Right atrium auricular region (tissue), 2 donors: ENCODE data around the gene ISG20. TPM values are rescaled to one million over a fixed set of nuclear protein-coding genes. Genes with fewer than 3 reads are reported as not detected.

Experiments used
- DNase-seq: peaks from one replicate; pipeline ENCODE4 v3.0.0-alpha.2; 2019; ENCODE audit warnings: low spot score
- H3K27ac ChIP-seq, 2 donors: fragments of 200-600 bp; sonication (generic); 1 replicate in 1 of 2; 2 replicates in 1 of 2; pipeline ENCODE4 v1.5.1; 2016 to 2019
- H3K27me3 ChIP-seq, 2 donors: fragments of 200-600 bp; sonication (generic); one replicate each; pipeline versions ENCODE4 v1.5.1 to v1.6.0; 2017 to 2019
- H3K36me3 ChIP-seq: fragments of 200-600 bp; sonication (generic); one replicate; pipeline ENCODE4 v1.5.1; 2016
- H3K4me1 ChIP-seq, 2 donors: fragments of 200-600 bp; sonication (generic); one replicate each; pipeline versions ENCODE4 v1.5.1 to v1.6.0; 2017 to 2019
- H3K4me3 ChIP-seq, 2 donors: fragments of 200-600 bp; sonication (generic); 1 replicate in 1 of 2; 2 replicates in 1 of 2; pipeline ENCODE4 v1.5.1; 2017 to 2019; ENCODE audit warnings: mild to moderate bottlenecking in 1 of 2, moderate library complexity in 1 of 2
- H3K9me3 ChIP-seq, 2 donors: fragments of 200-600 bp; sonication (generic); one replicate each; pipeline ENCODE4 v1.5.1; 2019
- total RNA-seq, 2 donors: library from RNA; depleted of rRNA; stranded (reverse); fragments of >200 nt; gene quantifications; one replicate each; pipeline ENCODE4 v1.1.0, GENCODE V29; 2016
- TF ChIP-seq, protein P1 (sequence below), 2 donors: fragments of 200-600 bp; sonication (generic); IDR thresholded peaks; one replicate each; pipeline ENCODE4 v1.5.1; 2019; ENCODE audit warnings: antibody characterized with exemption in 2 of 2

The ISG20 gene
- total RNA-seq, 2 donors from 2014 or later: 2.3 to 11.1 TPM

GRCh38 chr15:88648357-88649214, 9.8 kb downstream of the ISG20 start:
- Histone ChIP-seq H3K4me1 (peaks cover 0 to 23% of the 10 kb centered on the region in 2 donors), H3K27ac (peak overlapping the region; percentile 53 to 59), H3K27me3 (no peaks in the 10 kb centered on the region), H3K36me3 (no peaks in the 10 kb centered on the region), H3K9me3 (no peaks in the 10 kb centered on the region), H3K4me3 (no peak overlapping the region)
- DNase-seq: peak; percentile 55
- TF ChIP-seq, protein P1, sequence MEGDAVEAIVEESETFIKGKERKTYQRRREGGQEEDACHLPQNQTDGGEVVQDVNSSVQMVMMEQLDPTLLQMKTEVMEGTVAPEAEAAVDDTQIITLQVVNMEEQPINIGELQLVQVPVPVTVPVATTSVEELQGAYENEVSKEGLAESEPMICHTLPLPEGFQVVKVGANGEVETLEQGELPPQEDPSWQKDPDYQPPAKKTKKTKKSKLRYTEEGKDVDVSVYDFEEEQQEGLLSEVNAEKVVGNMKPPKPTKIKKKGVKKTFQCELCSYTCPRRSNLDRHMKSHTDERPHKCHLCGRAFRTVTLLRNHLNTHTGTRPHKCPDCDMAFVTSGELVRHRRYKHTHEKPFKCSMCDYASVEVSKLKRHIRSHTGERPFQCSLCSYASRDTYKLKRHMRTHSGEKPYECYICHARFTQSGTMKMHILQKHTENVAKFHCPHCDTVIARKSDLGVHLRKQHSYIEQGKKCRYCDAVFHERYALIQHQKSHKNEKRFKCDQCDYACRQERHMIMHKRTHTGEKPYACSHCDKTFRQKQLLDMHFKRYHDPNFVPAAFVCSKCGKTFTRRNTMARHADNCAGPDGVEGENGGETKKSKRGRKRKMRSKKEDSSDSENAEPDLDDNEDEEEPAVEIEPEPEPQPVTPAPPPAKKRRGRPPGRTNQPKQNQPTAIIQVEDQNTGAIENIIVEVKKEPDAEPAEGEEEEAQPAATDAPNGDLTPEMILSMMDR (IDR thresholded peaks at IDR 0.05): no peak

DNA sequence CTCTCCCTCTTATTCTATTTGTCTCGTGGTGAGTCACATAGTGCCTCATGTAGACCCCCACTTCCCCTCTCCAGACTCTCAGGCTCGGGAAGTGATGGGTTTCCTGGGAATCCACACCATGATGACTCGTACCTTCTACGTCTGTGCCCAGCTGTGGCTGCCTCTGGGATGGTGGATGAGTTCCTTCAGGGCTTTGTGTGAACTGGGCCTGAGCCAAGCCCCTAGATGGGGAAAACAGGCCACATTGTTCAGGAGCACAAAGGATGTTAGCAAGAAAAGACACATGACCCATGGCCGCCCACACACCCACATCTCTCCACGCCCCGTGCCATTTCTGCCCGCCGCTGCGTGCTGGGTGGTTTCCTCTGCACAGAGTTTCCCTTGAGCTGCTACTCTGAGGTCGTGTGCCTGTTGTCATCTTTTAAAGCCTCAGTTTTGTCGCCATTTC, 10.5 kb downstream of the ISG20 start:
- Histone ChIP-seq H3K27me3 (no peaks in the 10 kb centered on the region), H3K4me3 (no peak overlapping the region), H3K4me1 (peaks cover 0 to 23% of the 10 kb centered on the region in 2 donors), H3K36me3 (no peaks in the 10 kb centered on the region), H3K27ac (peak overlapping the region; percentile 53 to 59), H3K9me3 (no peaks in the 10 kb centered on the region)
- peak; percentile 59 for DNase-seq
- TF ChIP-seq, protein P1 (IDR thresholded peaks at IDR 0.05): no peak

GRCh38 chr15:88649753-88650551, 11.1 kb downstream of the ISG20 start:
- H3K4me3 ChIP-seq: no peak overlapping the region
- no peaks in the 10 kb centered on the region for H3K27me3 ChIP-seq
- H3K27ac ChIP-seq: peak overlapping the region; percentile 12 to 59
- TF ChIP-seq, protein P1 (IDR thresholded peaks at IDR 0.05): no peak
- H3K9me3 ChIP-seq: no peaks in the 10 kb centered on the region
- H3K36me3 ChIP-seq: no peaks in the 10 kb centered on the region
- H3K4me1 ChIP-seq: peaks cover 0 to 23% of the 10 kb centered on the region in 2 donors
- peak; percentile 56 for DNase-seq

- TF ChIP-seq, protein P1 (IDR thresholded peaks at IDR 0.05): no peak
- Histone ChIP-seq H3K4me3 (no peak overlapping the region), H3K27ac (no peak overlapping the region), H3K27me3 (no peaks in the 10 kb centered on the region), H3K9me3 (no peaks in the 10 kb centered on the region), H3K36me3 (no peaks in the 10 kb centered on the region), H3K4me1 (peaks cover 0 to 23% of the 10 kb centered on the region in 2 donors)
- peak; percentile 50 for DNase-seq
Measured at GRCh38 chr15:88650556-88650955, 11.7 kb downstream of the ISG20 start.

DNA sequence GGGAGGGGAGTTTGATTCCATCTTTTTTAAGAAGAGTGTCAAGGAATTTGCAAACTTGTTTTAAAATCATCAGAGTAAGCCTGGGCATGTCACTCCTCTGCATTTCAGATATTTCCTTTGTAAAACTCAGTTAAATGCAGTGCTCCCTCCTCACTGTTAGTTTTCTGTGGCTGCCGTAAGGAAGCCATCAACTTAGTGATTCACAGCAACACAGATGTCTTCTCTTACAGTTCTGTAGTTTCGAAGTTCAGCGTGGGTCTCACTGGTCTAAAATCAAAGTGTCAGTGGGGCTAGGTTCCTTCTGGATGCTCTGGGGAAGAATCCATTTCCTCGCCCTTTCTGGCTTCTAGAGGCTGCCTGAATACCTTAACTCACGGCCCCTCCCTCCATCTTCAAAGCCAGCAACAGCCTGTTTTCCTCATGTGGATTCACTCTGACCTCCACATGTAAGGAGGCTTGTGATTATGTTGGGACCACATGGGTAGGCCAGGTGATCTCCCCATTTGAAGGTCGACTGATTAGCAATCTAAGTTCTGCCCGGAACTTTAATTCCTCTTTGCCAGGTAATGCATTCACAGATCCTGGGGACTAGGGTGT, 12.4 kb downstream of the ISG20 start:
- no peak overlapping the region for H3K27ac ChIP-seq
- no peaks in the 10 kb centered on the region for H3K36me3 ChIP-seq
- H3K27me3 ChIP-seq: no peaks in the 10 kb centered on the region
- DNase-seq: no peak
- TF ChIP-seq, protein P1 (IDR thresholded peaks at IDR 0.05): no peak
- H3K4me1 ChIP-seq: peaks cover 0 to 23% of the 10 kb centered on the region in 2 donors
- H3K9me3 ChIP-seq: no peaks in the 10 kb centered on the region
- no peak overlapping the region for H3K4me3 ChIP-seq
